Hematopoietic multipotent progenitor cell treated with erythropoietin and hydrocortisone succinate and interleukin-3 and kit ligand, for 17 days (in vitro differentiated cells): Measurements from ENCODE around the gene NTM.
"Not testable (repeated sequence)": the region's sequence is repeated elsewhere in the genome, so short reads cannot be mapped to it uniquely, and the experiment has no call there.

Experiments
- DNase-seq: peaks from one replicate; pipeline ENCODE4 v3.0.0-alpha.2; 2015; ENCODE audit warnings: low spot score

Gene NTM

GRCh38 chr11:131422029-131422428 lies 51.6 kb downstream of the NTM start:
- DNase-seq: no peak

GRCh38 chr11:131422496-131422895 lies 52.1 kb downstream of the NTM start:
- no peak for DNase-seq

GRCh38 chr11:131423688-131424087 lies 53.3 kb downstream of the NTM start:
- DNase-seq: no peak

- not testable (repeated sequence) for DNase-seq
Observed at GRCh38 chr11:131424257-131424876, 54.0 kb downstream of the NTM start.

- DNase-seq: no peak
Observed at GRCh38 chr11:131425285-131425684, 54.9 kb downstream of the NTM start.

GRCh38 chr11:131428853-131429252 lies 58.4 kb downstream of the NTM start:
- no peak for DNase-seq

- no peak for DNase-seq
Observed at GRCh38 chr11:131430473-131431208, 60.2 kb downstream of the NTM start.

- no peak for DNase-seq
Observed at GRCh38 chr11:131441051-131441810, 70.8 kb downstream of the NTM start.

- DNase-seq: no peak
Observed at GRCh38 chr11:131446590-131447275, 76.3 kb downstream of the NTM start.

GRCh38 chr11:131447277-131447815 lies 76.9 kb downstream of the NTM start:
- DNase-seq: no peak

GRCh38 chr11:131447898-131448297 lies 77.5 kb downstream of the NTM start:
- DNase-seq: no peak

GRCh38 chr11:131449036-131450019 lies 78.9 kb downstream of the NTM start:
- no peak for DNase-seq

- DNase-seq: no peak
Observed at GRCh38 chr11:131454490-131454889, 84.1 kb downstream of the NTM start.

- no peak for DNase-seq
Observed at GRCh38 chr11:131454989-131455388, 84.6 kb downstream of the NTM start.

- DNase-seq: no peak
Observed at GRCh38 chr11:131455843-131456704, 85.7 kb downstream of the NTM start.

GRCh38 chr11:131457163-131457562 lies 86.7 kb downstream of the NTM start:
- no peak for DNase-seq

GRCh38 chr11:131458421-131458820 lies 88.0 kb downstream of the NTM start:
- no peak for DNase-seq

- DNase-seq: no peak
Observed at GRCh38 chr11:131460931-131461330, 90.5 kb downstream of the NTM start.

GRCh38 chr11:131462622-131463021 lies 92.2 kb downstream of the NTM start:
- DNase-seq: no peak

- no peak for DNase-seq
Observed at GRCh38 chr11:131463162-131463561, 92.7 kb downstream of the NTM start.
